ENCODE data around the gene ECE1. TPM values are rescaled to one million over a fixed set of nuclear protein-coding genes. Genes with fewer than 3 reads are reported as not detected.

Gene ECE1
- total and polyA plus RNA-seq, 9 of the 15 experiments (the other 6 are each of a cell fraction or from before 2014, with no cell fraction given) = 0.56 to 34.8 (median 11.0) TPM

DNA sequence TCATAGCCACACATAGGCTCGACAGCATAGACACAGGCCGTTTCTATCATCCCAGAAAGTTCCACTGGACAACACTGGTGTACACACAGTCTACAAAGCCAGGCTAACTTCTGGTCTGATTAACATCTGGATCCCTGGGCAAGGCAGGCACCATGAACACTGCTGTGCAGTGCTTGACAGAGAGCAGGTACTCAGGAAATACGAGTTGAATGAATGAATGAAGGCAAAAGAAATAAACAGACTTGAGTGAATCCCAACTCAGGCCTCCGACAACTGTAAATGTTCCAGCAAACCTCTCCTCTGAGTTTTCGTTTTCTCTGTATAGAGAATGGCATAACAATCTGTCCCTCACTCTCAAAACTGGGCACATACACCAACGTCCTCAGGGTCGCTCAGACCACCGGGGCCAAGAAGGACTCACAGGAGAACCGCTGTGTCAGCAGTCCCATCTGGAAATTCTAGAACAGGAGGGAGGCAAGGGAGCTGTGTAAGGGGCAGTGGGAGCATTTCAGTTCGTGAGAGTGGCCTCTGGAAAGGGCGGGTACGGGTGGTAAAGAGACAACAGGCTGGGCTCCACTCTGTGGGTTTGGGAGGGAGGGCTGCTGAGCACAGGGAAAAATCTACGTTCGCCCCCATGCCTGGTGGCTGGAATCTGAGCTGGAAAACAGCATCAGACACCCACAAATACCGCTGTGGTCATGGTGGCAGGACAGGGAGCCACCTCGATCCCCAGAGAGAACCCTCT is 15.1 kb upstream of the ECE1 start (continued):
- TF ChIP-seq TAF9B (IDR thresholded peaks at IDR 0.05; ENCODE audit: partially characterized antibody) (no peak), GTF2A2 (tag; IDR thresholded peaks at IDR 0.05) (no peak), FUS (optimal IDR thresholded peaks at IDR 0.05; ENCODE audit: low read depth, low read length) (no peak), MAFK (IDR thresholded peaks at IDR 0.05; ENCODE audit: low read length) (peak; percentile 64)

DNA sequence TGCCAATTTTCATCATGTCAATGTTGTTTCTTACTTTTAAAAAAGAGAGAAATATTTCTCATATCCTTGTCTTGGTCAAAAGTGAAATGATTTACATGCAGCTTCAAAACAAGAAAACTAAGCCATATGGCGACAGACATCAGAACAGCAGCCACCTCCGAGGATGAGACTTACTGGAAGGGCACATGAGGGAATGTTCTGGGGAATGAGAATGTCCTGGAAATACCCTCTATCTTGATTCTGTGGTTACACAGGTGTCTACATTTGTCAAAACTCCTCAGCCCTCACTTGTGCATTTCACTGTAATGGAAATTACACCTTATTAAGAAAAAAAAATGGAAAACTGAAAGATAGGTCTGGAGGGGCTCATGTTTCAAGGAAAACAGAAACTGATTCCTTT is 14.2 kb upstream of the ECE1 start:
- in situ Hi-C loops (cut with MboI) = no loop called here
- CTCF ChIA-PET (ENCODE audit: low intra/inter-chr PET ratio) = interaction anchor here (1.0 kb wide), 1 partner anchor 64 kb away, joined by 4 read pairs; no protein-coding TSS in a partner anchor
- peak; percentile 52 for FAIRE-seq
- no TSS peak for BruUV-seq (replicated peaks)
- no peak overlapping the region for H3K27ac ChIP-seq (ENCODE audit: extremely low read depth, low read depth, low read length)
- ATAC-seq = no peak
- H3K9me3 ChIP-seq (replicated peaks; ENCODE audit: control insufficient read depth, insufficient read depth, low read depth, low read length) = no peaks in the 10 kb centered on the region
- H3K4me1 ChIP-seq (replicated peaks in 1 of 2; ENCODE audit: control insufficient read depth in 2 of 2, insufficient read depth in 2 of 2, low read length in 2 of 2) = peaks cover 12 to 28% of the 10 kb centered on the region in 2 experiments; a peak in 4 of 5 replicates
- H3K4me2 ChIP-seq (ENCODE audit: insufficient read depth, low read length) = no peak overlapping the region
- DNase-seq (ENCODE audit: extremely low read depth in 1 of 4, low spot score in 3 of 4) = no peak
- POLR2A ChIA-PET = no interaction called here
- peaks cover 46% of the 10 kb centered on the region for H4K20me1 ChIP-seq (replicated peaks; ENCODE audit: control insufficient read depth, insufficient read depth, low read length)
- H3K27me3 ChIP-seq (ENCODE audit: control insufficient read depth in 2 of 2, insufficient read depth in 2 of 2, low read length in 2 of 2) = no peaks in the 10 kb centered on the region
- H3K4me3 ChIP-seq = no peak overlapping the region
- intact Hi-C loops (cut with micrococcal nuclease) = no loop called here
- H3K9ac ChIP-seq (ENCODE audit: insufficient read depth in 1 of 2, low read depth in 2 of 2, low read length in 2 of 2) = no peak overlapping the region
- no peaks in the 10 kb centered on the region for H3K79me2 ChIP-seq (ENCODE audit: control insufficient read depth, insufficient read depth, low read length)
- H3K9me1 ChIP-seq (ENCODE audit: control insufficient read depth, insufficient read depth, low read length) = no peaks in the 10 kb centered on the region
- WGBS (ENCODE audit: insufficient coverage, low coverage, missing lambda C conversion rate) = 60% methylated on average over 2 of the region's 2 CpGs
- TF ChIP-seq ETV5 (CRISPR knock-in tag; IDR thresholded peaks at IDR 0.05; ENCODE audit: low read depth) (no peak), HDGF (IDR thresholded peaks at IDR 0.05) (no peak), MEF2A (IDR thresholded peaks at IDR 0.05; ENCODE audit: control insufficient read depth, low read depth, low read length) (no peak), GABPB2 (CRISPR knock-in tag; conservative IDR thresholded peaks at IDR 0.05) (no peak), NFIX (CRISPR knock-in tag; IDR thresholded peaks at IDR 0.05; ENCODE audit: low read depth) (no peak), ZNF217 (CRISPR knock-in tag; IDR thresholded peaks at IDR 0.05) (no peak), BRF1 (IDR thresholded peaks at IDR 0.05; ENCODE audit: borderline replicate concordance, extremely low read depth, insufficient read length) (no peak), ETS2 (tag; IDR thresholded peaks at IDR 0.05; ENCODE audit: borderline replicate concordance, poor library complexity, severe bottlenecking) (no peak), ZNF561 (CRISPR knock-in tag; conservative IDR thresholded peaks at IDR 0.05) (no peak)
- TF ChIP-seq, protein P1, sequence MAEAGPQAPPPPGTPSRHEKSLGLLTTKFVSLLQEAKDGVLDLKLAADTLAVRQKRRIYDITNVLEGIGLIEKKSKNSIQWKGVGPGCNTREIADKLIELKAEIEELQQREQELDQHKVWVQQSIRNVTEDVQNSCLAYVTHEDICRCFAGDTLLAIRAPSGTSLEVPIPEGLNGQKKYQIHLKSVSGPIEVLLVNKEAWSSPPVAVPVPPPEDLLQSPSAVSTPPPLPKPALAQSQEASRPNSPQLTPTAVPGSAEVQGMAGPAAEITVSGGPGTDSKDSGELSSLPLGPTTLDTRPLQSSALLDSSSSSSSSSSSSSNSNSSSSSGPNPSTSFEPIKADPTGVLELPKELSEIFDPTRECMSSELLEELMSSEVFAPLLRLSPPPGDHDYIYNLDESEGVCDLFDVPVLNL (CRISPR knock-in tag; IDR thresholded peaks at IDR 0.05; ENCODE audit: low read depth) = no peak
- no peak overlapping the region for H2AFZ ChIP-seq (ENCODE audit: low read depth, low read length)
- no peaks in the 10 kb centered on the region for H3K36me3 ChIP-seq (ENCODE audit: control insufficient read depth, insufficient read depth, low read length)
